K562 (cell line): ENCODE data around the gene ACTN3. TPM values are rescaled to one million over a fixed set of nuclear protein-coding genes. Genes with fewer than 3 reads are reported as not detected.
"Not testable (repeated sequence)": the region's sequence is repeated elsewhere in the genome, so short reads cannot be mapped to it uniquely, and the experiment has no call there.

Experiments used
- ATAC-seq: fragments of 200-7000 bp; cut with Tn5 transposase; 3 replicates; pipeline ENCODE4 v1.9.1; 2020; ENCODE audit warnings: moderate library complexity
- BruUV-seq: library from RNA; stranded (reverse); fragments of 400-500 nt; replicated peaks from 2 replicates; lab custom pipeline; 2021; lab: Mats Ljungman, UMichigan
- CTCF ChIA-PET: fragments of 300-600 bp; formaldehyde crosslinking; extraction: SDS; loops from one replicate; lab custom pipeline; 2021; ENCODE audit warnings: low intra/inter-chr PET ratio; lab: Yijun Ruan, JAX
- POLR2A ChIA-PET: fragments of 300-600, 350-650 bp; sonication (Branson Sonifier 250); formaldehyde crosslinking; extraction: SDS; loops from one replicate; lab custom pipeline; 2021; ENCODE audit warnings: antibody characterized with exemption, inconsistent platforms; lab: Yijun Ruan, JAX
- DNase-seq, 4 experiments: peaks; one replicate each; pipeline versions ENCODE4 v3.0.0 to v3.0.0-alpha.2; 2011 to 2018; ENCODE audit warnings: low spot score in 3 of 4, mixed read lengths in 3 of 4; ENCODE audit errors: extremely low read depth in 1 of 4
- FAIRE-seq: peaks from 2 replicates; lab custom pipeline; 2011; peaks lifted over from hg19 to GRCh38; lab: Jason Lieb, UNC
- H2AFZ ChIP-seq: 2 replicates; pipeline ENCODE4 v1.6.0; 2011; ENCODE audit warnings: low read depth, low read length, control low read depth, inconsistent platforms
- H3K27ac ChIP-seq: fragments of 200-600 bp; 3 replicates; pipeline ENCODE4 v1.8.0; 2011; ENCODE audit warnings: low read depth, mild to moderate bottlenecking, control low read depth, inconsistent platforms, low read length, moderate library complexity, mixed read lengths; ENCODE audit errors: extremely low read depth
- H3K27me3 ChIP-seq, 2 experiments: fragments of 300-600 bp in 1 of 2; 2 replicates in 1 of 2; 3 replicates in 1 of 2; pipeline versions ENCODE4 v1.6.0 to v1.8.0; 2011; ENCODE audit warnings: inconsistent platforms in 2 of 2, low read length in 2 of 2, mild to moderate bottlenecking in 1 of 2, mixed read lengths in 1 of 2, moderate library complexity in 1 of 2; ENCODE audit not compliant: control insufficient read depth in 2 of 2, insufficient read depth in 2 of 2
- H3K36me3 ChIP-seq: fragments of 300-600 bp; 3 replicates; pipeline ENCODE4 v1.8.0; 2011; ENCODE audit warnings: mild to moderate bottlenecking, low read length, inconsistent platforms; ENCODE audit not compliant: control insufficient read depth, insufficient read depth
- H3K4me1 ChIP-seq, 2 experiments: fragments of 200-600 bp in 1 of 2; replicated peaks in 1 of 2; 2 replicates in 1 of 2; 3 replicates in 1 of 2; pipeline versions ENCODE4 v1.5.1 to v1.8.0; 2011; ENCODE audit warnings: inconsistent platforms in 2 of 2, low read length in 2 of 2, mild to moderate bottlenecking in 1 of 2, mixed read lengths in 1 of 2, moderate library complexity in 1 of 2; ENCODE audit not compliant: control insufficient read depth in 2 of 2, insufficient read depth in 2 of 2
- H3K4me2 ChIP-seq: 2 replicates; pipeline ENCODE4 v1.6.1; 2011; ENCODE audit warnings: low read length, control low read depth, inconsistent platforms, mixed read lengths; ENCODE audit not compliant: insufficient read depth
- H3K4me3 ChIP-seq: fragments of 200-600 bp; sonication (generic), shearing (Covaris generic); 2 replicates; pipeline ENCODE4 v1.5.1; 2016; ENCODE audit warnings: control low read depth, inconsistent platforms
- H3K79me2 ChIP-seq: fragments of 200-600 bp; 3 replicates; pipeline ENCODE4 v1.8.0; 2011; ENCODE audit warnings: low read length, inconsistent platforms; ENCODE audit not compliant: control insufficient read depth, insufficient read depth
- H3K9ac ChIP-seq, 2 experiments: 2 replicates each; pipeline versions ENCODE4 v1.6.0 to v1.6.1; 2011; ENCODE audit warnings: low read depth in 2 of 2, low read length in 2 of 2, control low read depth in 1 of 2, inconsistent platforms in 1 of 2, mild to moderate bottlenecking in 1 of 2, mixed read lengths in 1 of 2; ENCODE audit not compliant: insufficient read depth in 1 of 2
- H3K9me1 ChIP-seq: one replicate; pipeline ENCODE4 v1.6.0; 2011; ENCODE audit warnings: inconsistent platforms, mild to moderate bottlenecking, low read length, moderate library complexity; ENCODE audit not compliant: control insufficient read depth, insufficient read depth
- H3K9me3 ChIP-seq: replicated peaks from 2 replicates; pipeline ENCODE4 v1.5.1; 2011; ENCODE audit warnings: low read depth, low read length, inconsistent platforms; ENCODE audit not compliant: control insufficient read depth, insufficient read depth
- H4K20me1 ChIP-seq: replicated peaks from 2 replicates; pipeline ENCODE4 v1.6.1; 2011; ENCODE audit warnings: low read length, inconsistent platforms, mixed read lengths; ENCODE audit not compliant: control insufficient read depth, insufficient read depth
- CBX3 ChIP-seq, 2 experiments: IDR thresholded peaks; 1 replicate in 1 of 2; 2 replicates in 1 of 2; pipeline ENCODE4 v1.6.1; 2012; ENCODE audit warnings: inconsistent platforms in 2 of 2, low read length in 2 of 2, borderline replicate concordance in 1 of 2, control low read depth in 1 of 2
- PHTF2 ChIP-seq: fragments of 250-450 bp; sonication (Bioruptor Pico); IDR thresholded peaks from 2 replicates; pipeline ENCODE4 v1.5.0; 2021; ENCODE audit warnings: mild to moderate bottlenecking
- POLR2G ChIP-seq: fragments of 200-400 bp; formaldehyde crosslinking; IDR thresholded peaks from 2 replicates; pipeline ENCODE4 v1.6.1; 2017; ENCODE audit warnings: low read depth, mild to moderate bottlenecking, antibody characterized with exemption, low read length, moderate library complexity
- RBFOX2 ChIP-seq: fragments of 200-400 bp; formaldehyde crosslinking; IDR thresholded peaks from 2 replicates; pipeline ENCODE4 v1.6.1; 2017; ENCODE audit warnings: low read depth, mild to moderate bottlenecking, low read length, moderate library complexity
- SMARCA5 ChIP-seq: fragments of 450-650 bp; IDR thresholded peaks from 2 replicates; pipeline ENCODE4 v1.6.1; 2016
- ZNF778 ChIP-seq: fragments of 450-650 bp; formaldehyde crosslinking; IDR thresholded peaks from 2 replicates; pipeline ENCODE4 v1.4.0; 2020; ENCODE audit warnings: mild to moderate bottlenecking, moderate library complexity
- WGBS: fragments of 100-300 bp; shearing (Covaris generic); methylation state at CpG from one replicate; pipeline ENCODE4 v1.1.6; 2016; ENCODE audit warnings: low coverage, mixed read lengths; ENCODE audit not compliant: insufficient coverage; ENCODE audit errors: missing lambda C conversion rate; 5-methylcytosine and 5-hydroxymethylcytosine counted together
- in situ Hi-C: fragments of 300-500 bp; cut with MboI; formaldehyde crosslinking; loops from 4 replicates; pipeline ENCODE4 v1.15.0; 2018; ENCODE audit warnings: inconsistent platforms, mixed read lengths
- intact Hi-C: fragments of 100-400 bp; cut with micrococcal nuclease; formaldehyde crosslinking; loops from 2 replicates; pipeline ENCODE4 v1.14.2; 2022
- polyA plus RNA-seq, 8 experiments: library from polyadenylated mRNA; depleted of rRNA in 4 of 8; stranded (reverse) in 5 of 8; unstranded in 3 of 8; fragments of >200 nt; fragmentation: Nextera tagmentation in 2 of 8; fragmentation: Illumina TruSeq in 1 of 8; extraction: Ambion mirVana in 2 of 8; extraction: Trizol in 1 of 8; gene quantifications; 2 replicates each; pipeline versions ENCODE4 v1.2.1 to v1.2.3, GENCODE V29; 2011 to 2014; ENCODE audit warnings: inconsistent platforms in 1 of 8, missing spikeins in 1 of 8
- total RNA-seq, 7 experiments: library from RNA; depleted of rRNA in 6 of 7; stranded (reverse); fragments of >200 nt in 6 of 7; fragmentation: Illumina TruSeq in 2 of 7; extraction: Trizol in 2 of 7; gene quantifications; 2 replicates each; pipeline versions ENCODE4 v1.2.1 to v1.2.3, GENCODE V29; 2011 to 2021; ENCODE audit warnings: low replicate concordance in 1 of 7

The ACTN3 gene
- total and polyA plus RNA-seq, 9 of the 15 experiments (the other 6 are each of a cell fraction or from before 2014, with no cell fraction given), result not detected

DNA sequence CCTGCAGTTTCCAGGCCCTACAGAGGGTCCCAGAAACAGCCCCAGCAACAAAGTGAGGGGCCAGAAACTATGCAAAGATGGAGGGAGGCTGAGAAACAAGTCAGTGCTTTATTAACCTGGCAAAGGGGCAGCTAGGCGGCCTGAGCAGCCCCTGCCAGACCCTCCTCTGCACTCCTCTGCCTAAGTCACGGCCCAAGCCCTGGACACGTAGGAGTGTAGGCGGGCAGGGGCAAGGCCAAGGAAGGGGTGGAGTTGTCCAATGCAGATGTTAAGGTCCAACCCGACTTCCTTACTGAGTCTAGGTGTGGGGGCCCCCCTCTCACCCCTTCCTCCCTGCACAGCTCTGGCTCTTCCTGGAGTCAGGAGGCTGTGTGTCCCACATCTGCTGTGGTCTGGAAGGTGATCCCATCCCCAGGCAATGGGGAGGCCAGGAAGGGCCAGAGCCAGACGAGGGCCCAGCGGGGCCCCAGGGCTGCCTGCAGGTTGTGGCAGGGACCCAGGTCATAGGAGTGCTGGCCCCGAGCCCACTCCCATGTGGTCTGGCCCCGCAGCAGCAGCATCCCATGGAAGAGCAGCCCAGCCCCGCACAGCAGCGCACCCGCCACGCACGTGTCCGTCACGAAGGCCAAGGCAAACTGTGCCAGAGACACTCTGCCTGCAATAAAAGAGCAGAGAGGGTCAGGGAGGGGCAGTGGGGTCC, 7.4 kb upstream of the ACTN3 start:
- Histone ChIP-seq H3K9me3 (no peaks in the 10 kb centered on the region), H4K20me1 (no peaks in the 10 kb centered on the region), H3K4me2 (no peak overlapping the region), H3K4me3 (no peak overlapping the region), H3K9ac (peak overlapping the region in 1 of 2 experiments; percentile 52; a peak in 1 of 4 replicates), H3K79me2 (no peaks in the 10 kb centered on the region), H3K27ac (no peak overlapping the region), H3K27me3 (no peaks in the 10 kb centered on the region), H3K9me1 (no peaks in the 10 kb centered on the region), H2AFZ (no peak overlapping the region), H3K36me3 (peaks cover 5% of the 10 kb centered on the region; the same call in 2 of the 3 replicates), H3K4me1 (peaks cover 0 to 12% of the 10 kb centered on the region in 2 experiments; a peak in 2 of 5 replicates)
- 84% methylated on average over 15 of the region's 16 CpGs for WGBS
- FAIRE-seq (no peak), DNase-seq (peak in 1 of 4 experiments; percentile 8), ATAC-seq (no peak; the same call in 2 of the 3 replicates)
- in situ Hi-C loops, result no loop called here
- no TSS peak for BruUV-seq
- POLR2A ChIA-PET, result interaction anchor here (0.6 kb wide), 1 partner anchor 159 kb away, joined by 3 read pairs; no protein-coding TSS in a partner anchor
- CTCF ChIA-PET, result no interaction called here
- no peak for TF ChIP-seq PHTF2
- TF ChIP-seq RBFOX2, result peak; percentile 27; the same call in 1 of the 2 replicates
- no peak for TF ChIP-seq SMARCA5
- TF ChIP-seq CBX3 (IDR thresholded peaks at IDR 0.05; ENCODE audit: borderline replicate concordance in 1 of 2, low read length in 2 of 2), result no peak
- peak; percentile 57 for TF ChIP-seq POLR2G
- intact Hi-C loops, result no loop called here

- WGBS, result 75% methylated on average over 10 of the region's 10 CpGs
Measured at GRCh38 chr11:66539870-66540213, 6.9 kb upstream of the ACTN3 start.

DNA sequence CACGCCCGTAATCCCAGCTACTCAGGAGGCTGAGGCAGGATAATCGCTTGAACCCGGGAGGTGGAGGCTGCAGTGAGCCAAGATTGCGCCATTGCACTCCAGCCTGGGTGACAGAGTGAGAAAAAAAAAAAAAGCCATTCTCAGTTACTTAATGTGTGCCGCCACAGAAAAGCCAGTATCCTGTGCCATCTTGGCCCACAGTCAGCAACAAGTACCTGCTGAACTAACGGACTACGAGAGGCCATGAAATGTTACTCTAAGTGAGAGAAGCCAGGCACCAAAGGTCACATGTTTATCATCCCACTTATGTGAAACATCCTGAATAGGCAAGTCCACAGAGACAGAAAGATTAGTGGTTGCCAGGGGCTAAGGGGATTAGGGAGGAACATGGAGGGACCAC, 6.1 kb upstream of the ACTN3 start:
- H3K79me2 ChIP-seq, H3K9me1 ChIP-seq, FAIRE-seq, CTCF ChIA-PET, in situ Hi-C loops, intact Hi-C loops, H4K20me1 ChIP-seq, H3K9me3 ChIP-seq, ATAC-seq, H3K4me2 ChIP-seq, H3K36me3 ChIP-seq, H3K4me3 ChIP-seq, H3K27ac ChIP-seq, POLR2A ChIA-PET, H3K27me3 ChIP-seq, DNase-seq, H3K9ac ChIP-seq, BruUV-seq, H2AFZ ChIP-seq: not testable (repeated sequence)
- WGBS, result 88% methylated on average over 6 of the region's 8 CpGs
- peaks cover 0 to 20% of the 10 kb centered on the region in 2 experiments; a peak in 3 of 5 replicates for H3K4me1 ChIP-seq

More at GRCh38 chr11:66539870-66540213, 6.9 kb upstream of the ACTN3 start:
- Histone ChIP-seq H3K79me2 (no peaks in the 10 kb centered on the region), H3K9me1 (no peaks in the 10 kb centered on the region), H3K9ac (peak overlapping the region in 1 of 2 experiments; percentile 52; a peak in 2 of 4 replicates), H3K27ac (no peak overlapping the region), H2AFZ (no peak overlapping the region), H3K4me1 (peaks cover 0 to 12% of the 10 kb centered on the region in 2 experiments; a peak in 2 of 5 replicates), H3K4me3 (no peak overlapping the region), H3K36me3 (peaks cover 5% of the 10 kb centered on the region; the same call in 2 of the 3 replicates), H3K9me3 (no peaks in the 10 kb centered on the region), H3K27me3 (no peaks in the 10 kb centered on the region), H4K20me1 (no peaks in the 10 kb centered on the region), H3K4me2 (no peak overlapping the region)
- FAIRE-seq (no peak), DNase-seq (no peak), ATAC-seq (no peak)
- in situ Hi-C loops, result no loop called here
- intact Hi-C loops, result no loop called here
- POLR2A ChIA-PET, result interaction anchor here (0.6 kb wide), 1 partner anchor 159 kb away, joined by 3 read pairs; no protein-coding TSS in a partner anchor
- CTCF ChIA-PET, result no interaction called here
- no TSS peak for BruUV-seq
- TF ChIP-seq POLR2G (peak; percentile 11; the same call in 1 of the 2 replicates), ZNF778 (CRISPR knock-in tag) (no peak)
